Cardiac fibroblast (primary cell): ENCODE results near the gene MSL3B.

Experiments used
- DNase-seq, 2 donors: peaks; one replicate each; pipeline versions ENCODE4 v3.0.0 to v3.0.0-alpha.2; 2010; ENCODE audit warnings: low read depth in 2 of 2
- H3K4me3 ChIP-seq, 2 donors: replicated peaks in 1 of 2; 1 replicate in 1 of 2; 2 replicates in 1 of 2; pipeline ENCODE4 v1.5.1; 2011; ENCODE audit warnings: low read depth in 2 of 2, low read length in 2 of 2, mild to moderate bottlenecking in 2 of 2, moderate library complexity in 1 of 2
- TF ChIP-seq, protein P1 (sequence below): IDR thresholded peaks from one replicate; pipeline ENCODE4 v1.5.1; 2011; ENCODE audit warnings: low read depth, mild to moderate bottlenecking, low read length, inconsistent platforms

The MSL3B gene

DNA sequence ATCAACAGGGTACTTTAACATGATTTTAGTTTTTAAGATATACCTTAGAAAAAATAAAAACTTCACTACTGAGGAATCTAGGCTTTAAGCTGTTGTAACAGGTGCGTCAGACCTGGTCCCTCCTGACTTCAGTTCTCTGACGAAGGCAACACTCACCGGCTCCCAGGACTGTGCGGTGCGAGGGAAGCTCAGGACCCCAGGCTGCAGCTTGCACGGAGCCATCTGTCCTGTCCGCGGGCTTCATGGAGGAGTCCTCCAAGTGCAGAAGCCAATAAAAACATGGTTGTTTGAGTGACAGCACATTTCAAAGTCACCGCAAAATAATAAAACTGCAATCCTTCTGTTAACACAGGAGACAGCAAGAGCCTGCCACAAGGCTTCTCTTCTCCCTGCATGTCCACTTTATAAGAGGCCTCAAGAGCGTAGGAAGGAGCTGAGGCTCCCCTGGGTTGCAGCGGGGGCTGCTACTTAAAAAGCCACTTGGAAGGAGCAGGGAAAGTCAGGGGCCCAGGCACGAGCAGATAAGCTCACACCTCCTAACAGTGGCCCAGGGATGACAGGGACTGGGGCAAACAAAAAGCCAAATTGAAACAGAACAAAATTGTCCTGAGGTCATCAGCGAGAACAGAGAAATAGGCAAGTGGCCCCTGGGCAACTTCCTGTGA lies 18.4 kb downstream of the MSL3B start:
- no peak overlapping the region for H3K4me3 ChIP-seq
- TF ChIP-seq, protein P1, sequence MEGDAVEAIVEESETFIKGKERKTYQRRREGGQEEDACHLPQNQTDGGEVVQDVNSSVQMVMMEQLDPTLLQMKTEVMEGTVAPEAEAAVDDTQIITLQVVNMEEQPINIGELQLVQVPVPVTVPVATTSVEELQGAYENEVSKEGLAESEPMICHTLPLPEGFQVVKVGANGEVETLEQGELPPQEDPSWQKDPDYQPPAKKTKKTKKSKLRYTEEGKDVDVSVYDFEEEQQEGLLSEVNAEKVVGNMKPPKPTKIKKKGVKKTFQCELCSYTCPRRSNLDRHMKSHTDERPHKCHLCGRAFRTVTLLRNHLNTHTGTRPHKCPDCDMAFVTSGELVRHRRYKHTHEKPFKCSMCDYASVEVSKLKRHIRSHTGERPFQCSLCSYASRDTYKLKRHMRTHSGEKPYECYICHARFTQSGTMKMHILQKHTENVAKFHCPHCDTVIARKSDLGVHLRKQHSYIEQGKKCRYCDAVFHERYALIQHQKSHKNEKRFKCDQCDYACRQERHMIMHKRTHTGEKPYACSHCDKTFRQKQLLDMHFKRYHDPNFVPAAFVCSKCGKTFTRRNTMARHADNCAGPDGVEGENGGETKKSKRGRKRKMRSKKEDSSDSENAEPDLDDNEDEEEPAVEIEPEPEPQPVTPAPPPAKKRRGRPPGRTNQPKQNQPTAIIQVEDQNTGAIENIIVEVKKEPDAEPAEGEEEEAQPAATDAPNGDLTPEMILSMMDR = no peak
- DNase-seq = no peak

DNA sequence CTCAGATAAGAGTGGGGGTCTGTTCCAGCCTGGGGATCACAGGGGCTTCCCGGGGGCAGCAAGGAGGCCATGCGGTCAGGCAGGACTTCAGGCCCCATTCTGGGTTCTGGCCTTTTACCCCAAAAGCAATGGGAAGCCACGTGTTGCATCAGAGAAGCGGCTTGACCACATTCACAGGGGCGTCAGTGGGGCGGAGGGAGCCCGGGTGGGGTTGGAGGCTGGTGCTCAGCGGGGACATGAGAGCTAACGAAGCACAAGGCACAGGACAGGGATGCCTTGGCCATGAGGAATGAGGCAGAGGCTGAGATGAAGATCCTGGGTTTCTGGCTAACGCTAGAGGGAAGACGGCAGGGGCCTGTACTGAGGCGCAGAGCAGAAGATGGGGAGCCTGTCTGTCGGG lies 19.9 kb downstream of the MSL3B start:
- DNase-seq = no peak
- TF ChIP-seq, protein P1 = no peak
- no peak overlapping the region for H3K4me3 ChIP-seq

DNA sequence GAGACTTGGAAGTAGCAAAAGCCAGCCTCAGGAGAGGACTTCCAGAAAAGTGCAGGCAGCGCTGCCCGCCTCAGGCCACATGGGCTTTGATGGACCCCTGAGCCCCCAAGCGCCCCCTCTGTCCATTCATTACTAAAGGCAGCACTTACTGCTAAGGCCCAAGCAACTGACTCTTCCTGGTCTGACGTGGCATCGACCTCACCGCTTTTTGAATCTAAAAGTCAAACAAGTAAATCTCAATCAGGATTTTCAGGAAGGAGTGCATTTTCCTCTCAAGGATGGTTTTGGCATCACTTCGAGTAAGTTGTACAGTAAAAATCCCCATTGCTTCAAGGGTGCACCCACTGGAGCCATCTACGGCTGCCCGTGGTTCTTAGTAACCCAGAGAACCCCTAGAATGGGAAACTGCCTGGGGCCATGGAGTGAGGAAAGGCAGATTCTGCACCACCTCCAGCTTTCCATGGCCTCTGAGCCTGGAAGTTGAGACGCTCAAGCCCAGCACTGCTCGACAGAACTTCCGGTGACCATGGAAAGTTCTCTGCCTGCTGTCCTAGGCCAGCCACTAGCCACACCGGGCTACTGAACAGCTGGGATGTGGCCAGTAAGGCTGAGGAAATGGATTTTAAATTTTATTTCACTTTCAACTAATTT lies 20.8 kb downstream of the MSL3B start:
- no peak for DNase-seq
- H3K4me3 ChIP-seq = no peak overlapping the region
- TF ChIP-seq, protein P1 = no peak

DNA sequence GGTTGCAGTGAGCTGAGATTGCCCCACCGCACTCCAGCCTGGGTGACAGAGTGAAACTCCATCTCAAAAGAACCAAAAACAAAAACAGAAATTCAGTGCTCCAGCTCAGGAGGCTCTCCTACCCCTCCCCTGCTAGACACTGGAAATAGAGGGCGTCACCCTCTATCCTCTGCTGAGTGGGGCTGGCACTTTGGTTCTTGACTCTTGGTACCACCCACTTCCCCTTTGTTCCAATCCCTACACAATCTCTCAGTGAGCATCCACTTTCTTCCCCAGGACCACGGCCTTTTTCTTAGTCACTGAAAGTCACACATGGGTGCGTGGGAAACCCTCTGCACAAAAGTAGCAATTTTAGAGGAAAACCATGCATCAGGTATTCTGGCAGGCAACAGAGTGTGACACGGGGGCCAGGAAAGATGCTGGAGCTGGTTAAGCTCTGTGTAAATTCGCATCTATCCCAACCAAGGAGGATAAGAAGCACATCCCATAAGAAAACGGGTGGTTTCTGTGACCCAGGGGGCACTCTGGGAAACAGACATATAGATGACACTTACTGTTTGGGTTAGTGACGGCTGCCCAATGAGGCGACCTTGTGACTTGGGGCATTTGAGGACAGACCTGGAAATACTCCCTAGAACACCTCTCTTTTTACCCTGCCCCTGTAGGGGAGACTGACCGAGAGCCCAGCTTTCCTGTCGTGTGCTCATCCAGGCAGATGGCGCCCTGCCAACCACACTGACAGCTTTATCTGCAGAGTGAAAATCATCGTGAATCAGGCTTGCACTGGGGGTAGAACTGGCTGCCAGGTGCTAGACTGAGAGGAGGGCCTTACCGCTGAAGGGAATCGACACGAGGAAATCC lies 21.6 kb downstream of the MSL3B start:
- no peak overlapping the region for H3K4me3 ChIP-seq
- TF ChIP-seq, protein P1 = no peak
- peak in 1 of 2 donors; percentile 46 for DNase-seq

DNA sequence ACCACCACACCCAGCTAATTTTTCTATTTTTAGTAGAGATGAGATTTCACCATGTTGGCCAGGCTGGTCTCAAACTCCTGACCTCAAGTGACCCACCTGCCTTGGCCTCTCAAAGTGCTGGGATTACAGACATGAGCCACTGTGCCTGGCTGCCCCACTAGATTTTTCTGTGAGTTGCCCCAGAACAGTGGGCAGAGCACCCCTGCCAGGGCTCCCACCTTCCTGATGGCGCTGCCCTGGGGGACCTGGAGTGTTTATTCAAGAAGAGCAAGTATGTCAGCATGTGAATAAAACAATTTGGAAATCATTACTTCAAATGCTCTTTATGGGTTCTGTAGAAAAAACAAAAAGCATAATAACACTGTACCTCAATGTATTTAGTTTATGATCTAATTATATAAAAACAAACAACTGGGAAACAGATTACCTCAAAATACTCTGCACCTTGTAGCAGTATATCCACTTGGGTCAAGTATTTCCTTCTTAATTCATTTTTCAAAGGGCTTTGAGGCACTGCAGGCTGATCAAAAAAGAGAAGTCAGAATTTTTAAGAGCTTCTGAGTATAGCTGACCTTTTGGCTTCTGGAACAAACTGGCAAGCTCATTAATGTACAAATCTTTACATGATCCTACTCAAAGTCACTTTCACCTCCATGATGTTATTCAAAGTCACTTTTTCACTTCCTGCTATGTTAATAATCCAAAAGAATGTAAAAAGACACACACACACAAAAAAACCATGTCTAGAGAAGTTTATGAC lies 22.7 kb downstream of the MSL3B start:
- H3K4me3 ChIP-seq = no peak overlapping the region
- DNase-seq = no peak
- TF ChIP-seq, protein P1 = no peak

DNA sequence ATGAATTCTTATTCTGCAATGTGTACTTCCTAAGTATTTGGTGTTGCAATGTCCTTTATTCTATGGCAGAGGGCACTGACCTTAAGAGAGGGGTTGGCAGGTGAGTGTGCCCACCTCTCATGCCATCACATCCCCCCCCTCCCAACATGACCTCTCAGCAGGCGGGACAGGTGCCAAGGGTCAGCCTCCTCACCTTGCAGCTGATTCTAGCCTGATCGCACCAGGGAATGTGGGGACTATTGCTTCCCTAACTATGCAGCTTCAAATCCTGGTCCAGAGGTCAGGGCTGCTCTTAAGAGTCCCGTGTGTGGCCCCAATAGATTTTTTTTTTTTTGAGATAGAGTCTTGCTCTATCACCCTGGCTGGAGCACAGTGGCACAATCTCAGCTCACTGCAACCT lies 23.4 kb downstream of the MSL3B start:
- DNase-seq = no peak
- no peak overlapping the region for H3K4me3 ChIP-seq
- TF ChIP-seq, protein P1 = no peak
